Heart right ventricle (tissue), 16 donors: ENCODE measurements around the gene GNL3L. TPM values are rescaled to one million over a fixed set of nuclear protein-coding genes. Genes with fewer than 3 reads are reported as not detected.

Experiments used
- ATAC-seq, 8 donors: fragments of 200-7000 bp; cut with Tn5 transposase; one replicate each; pipeline ENCODE4 v1.9.1; 2020; ENCODE audit warnings: mild to moderate bottlenecking in 8 of 8, moderate library complexity in 8 of 8, moderate number of reproducible peaks in 1 of 8
- DNase-seq, 2 donors: peaks; one replicate each; pipeline ENCODE4 v3.0.0-alpha.2; 2020
- H3K27ac ChIP-seq, 10 donors: fragments of 200-600 bp; sonication (generic) in 2 of 10; one replicate each; pipeline versions ENCODE4 v1.5.0 to v1.8.0; 2020 to 2022; ENCODE audit warnings: mild to moderate bottlenecking in 3 of 10
- H3K27me3 ChIP-seq, 7 donors: fragments of 200-600 bp; one replicate each; pipeline ENCODE4 v1.8.0; 2021 to 2022; ENCODE audit warnings: mild to moderate bottlenecking in 2 of 7
- H3K36me3 ChIP-seq, 9 donors: fragments of 200-600 bp; sonication (generic) in 1 of 9; one replicate each; pipeline versions ENCODE4 v1.5.0 to v1.8.0; 2020 to 2022; ENCODE audit warnings: mild to moderate bottlenecking in 2 of 9
- H3K4me1 ChIP-seq, 9 donors: fragments of 200-600 bp; sonication (generic) in 1 of 9; one replicate each; pipeline versions ENCODE4 v1.5.0 to v1.8.0; 2020 to 2022; ENCODE audit warnings: mild to moderate bottlenecking in 4 of 9
- H3K4me3 ChIP-seq, 10 donors: fragments of 200-600 bp; sonication (generic) in 2 of 10; one replicate each; pipeline versions ENCODE4 v1.5.0 to v1.8.0; 2020 to 2022; ENCODE audit warnings: mild to moderate bottlenecking in 7 of 10, moderate library complexity in 2 of 10
- H3K9me3 ChIP-seq, 11 donors: fragments of 200-600 bp in 10 of 11; sonication (generic) in 2 of 11; one replicate each; pipeline versions ENCODE4 v1.5.0 to v1.8.0; 2013 to 2022; ENCODE audit warnings: mild to moderate bottlenecking in 2 of 11, control low read depth in 1 of 11, moderate library complexity in 1 of 11
- WGBS, 2 donors: extraction: QIAGEN DNeasy Blood & Tissue Kit; methylation state at CpG; one replicate each; pipeline ENCODE4 v1.1.7; 2013; ENCODE audit warnings: inconsistent platforms in 1 of 2; 5-methylcytosine and 5-hydroxymethylcytosine counted together
- intact Hi-C, 10 donors: fragments of 100-400 bp; cut with DNase I; formaldehyde crosslinking; loops; one replicate each; pipeline versions ENCODE4 v1.11.1 to v1.14.2; 2022
- polyA plus RNA-seq, 2 donors: library from polyadenylated mRNA; stranded (reverse); fragments of 200-250 nt; gene quantifications; one replicate each; pipeline ENCODE4 v1.2.3, GENCODE V29; 2013
- total RNA-seq, 10 donors: library from RNA; stranded (reverse); fragmentation: NEBNext Ultra II Directional in 3 of 10; extraction: Animal tissue kit (Norgen Biotek cat#: 25700) in 3 of 10; gene quantifications; one replicate each; pipeline versions ENCODE4 v1.2.1 to v1.2.4, GENCODE V29; 2021 to 2023
- TF ChIP-seq, protein P1 (sequence below), 9 donors: fragments of 200-600 bp; sonication (generic) in 2 of 9; IDR thresholded peaks; one replicate each; pipeline versions ENCODE4 v1.5.0 to v1.8.0; 2021 to 2022; ENCODE audit warnings: antibody characterized with exemption in 9 of 9, mild to moderate bottlenecking in 5 of 9, moderate library complexity in 1 of 9
- donor health status: Arrhythmogenic right ventricular cardiomyopathy.
- donor health status: ischemic (EF 13 %, LVEDD 7.1; RV severe dilation, severe dysfunction).
- donor health status: healthy with polysubstance abuse.
- donor health status: DM: no; HTN: yes; CAD: no.
- donor health status: DM: no; HTN: no; CAD: no.
- donor health status: ischemic (EF 25% LVEDD 6.9; RV normal size, moderate dysfunction).
- donor health status: ischemic (EF 25% LVEDD 5.7; RV mildly dilated, moderate dysfunction).
- donor health status: healthy.
- donor health status: DM: yes; HTN: yes; CAD: no.
- donor health status: Ischemic cardiomyopathy.
- donor health status: ischemic (EF 35%, LVEDD 5.7; RV mildly dilated, moderate dysfunction).
- donor health status: nonischemic (EF 11% LVEDD 7.7; RV severe dilation, severe dysfunction).
- donor health status: DM: yes; HTN: yes; CAD: no.
- donor health status: PGD.
- donor health status: ischemic (EF 29% LVEDD 5.4; RV normal size, mild dysfunction).
- donor health status: nonischemic (EF 23%, LVEDD 6.1; RV moderate dilation, normal function).

GNL3L gene
- total and polyA plus RNA-seq, 12 donors = 3.9 to 47.2 (median 32.0) TPM

DNA sequence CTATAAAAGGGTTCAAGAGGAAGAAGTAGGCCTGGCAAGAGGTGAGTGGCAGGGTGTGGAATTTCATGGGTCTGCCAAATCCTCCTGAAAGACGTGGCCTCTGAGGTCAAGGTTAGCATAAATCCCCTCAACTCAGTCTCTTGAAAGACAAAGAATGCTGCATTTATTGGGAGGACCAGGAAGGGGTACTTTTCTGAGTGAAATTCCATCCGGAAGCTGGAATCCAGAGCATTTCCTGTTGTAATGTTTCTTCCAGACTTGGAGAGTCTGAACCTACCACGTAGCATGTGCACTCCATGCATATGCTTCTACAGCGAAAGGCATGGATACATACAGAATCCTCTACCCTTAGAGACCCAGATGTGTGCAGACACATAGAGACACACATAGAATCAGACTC is 20.6 kb upstream of the GNL3L start:
- H3K4me1 ChIP-seq = peaks cover 0 to 10% (median 0%) of the 10 kb centered on the region in 9 donors
- TF ChIP-seq, protein P1, sequence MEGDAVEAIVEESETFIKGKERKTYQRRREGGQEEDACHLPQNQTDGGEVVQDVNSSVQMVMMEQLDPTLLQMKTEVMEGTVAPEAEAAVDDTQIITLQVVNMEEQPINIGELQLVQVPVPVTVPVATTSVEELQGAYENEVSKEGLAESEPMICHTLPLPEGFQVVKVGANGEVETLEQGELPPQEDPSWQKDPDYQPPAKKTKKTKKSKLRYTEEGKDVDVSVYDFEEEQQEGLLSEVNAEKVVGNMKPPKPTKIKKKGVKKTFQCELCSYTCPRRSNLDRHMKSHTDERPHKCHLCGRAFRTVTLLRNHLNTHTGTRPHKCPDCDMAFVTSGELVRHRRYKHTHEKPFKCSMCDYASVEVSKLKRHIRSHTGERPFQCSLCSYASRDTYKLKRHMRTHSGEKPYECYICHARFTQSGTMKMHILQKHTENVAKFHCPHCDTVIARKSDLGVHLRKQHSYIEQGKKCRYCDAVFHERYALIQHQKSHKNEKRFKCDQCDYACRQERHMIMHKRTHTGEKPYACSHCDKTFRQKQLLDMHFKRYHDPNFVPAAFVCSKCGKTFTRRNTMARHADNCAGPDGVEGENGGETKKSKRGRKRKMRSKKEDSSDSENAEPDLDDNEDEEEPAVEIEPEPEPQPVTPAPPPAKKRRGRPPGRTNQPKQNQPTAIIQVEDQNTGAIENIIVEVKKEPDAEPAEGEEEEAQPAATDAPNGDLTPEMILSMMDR (IDR thresholded peaks at IDR 0.05) = no peak
- peaks cover 0 to 7% (median 0%) of the 10 kb centered on the region in 7 donors for H3K27me3 ChIP-seq
- intact Hi-C loops = no loop called here
- peak overlapping the region in 1 of 10 donors; percentile 21 for H3K27ac ChIP-seq
- H3K4me3 ChIP-seq = no peak overlapping the region
- peaks cover 0 to 10% (median 0%) of the 10 kb centered on the region in 11 donors for H3K9me3 ChIP-seq
- ATAC-seq (no peak), DNase-seq (no peak)
- H3K36me3 ChIP-seq = no peaks in the 10 kb centered on the region
- WGBS, 2 donors = 24% methylated on average over 4 of the region's 4 CpGs

DNA sequence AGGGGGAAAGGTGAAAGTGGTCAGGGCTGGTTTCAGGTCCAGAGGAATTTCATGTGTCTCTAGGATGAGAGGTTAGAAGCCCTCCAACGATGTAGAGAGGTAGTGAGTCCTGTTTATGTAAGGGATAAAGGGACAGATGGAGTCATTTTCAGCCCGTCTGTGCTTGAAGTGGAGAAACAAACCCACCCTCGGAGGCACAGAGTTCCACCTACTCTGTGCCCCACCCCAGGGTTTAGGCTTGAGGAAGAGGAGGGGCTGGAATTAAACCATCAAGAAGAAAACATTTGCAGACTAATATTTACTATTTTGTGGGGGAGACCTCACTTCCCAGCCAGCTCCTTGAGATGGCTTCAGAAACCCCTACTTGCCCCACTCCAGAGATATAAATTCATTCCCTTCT is 868 bp upstream of the GNL3L start:
- Histone ChIP-seq H3K4me3 (peak overlapping the region in 9 of 10 donors; percentile 62 to 79 (median 74)), H3K27me3 (no peaks in the 10 kb centered on the region), H3K36me3 (peaks cover 0 to 18% (median 0%) of the 10 kb centered on the region in 9 donors), H3K9me3 (peaks cover 0 to 6% (median 0%) of the 10 kb centered on the region in 11 donors), H3K4me1 (peaks cover 0 to 20% (median 7%) of the 10 kb centered on the region in 9 donors), H3K27ac (peak overlapping the region in 8 of 10 donors; percentile 74 to 93 (median 92))
- ATAC-seq = no peak
- DNase-seq = no peak
- TF ChIP-seq, protein P1 (IDR thresholded peaks at IDR 0.05) = no peak
- 37 to 47% methylated on average over 3 of the region's 3 CpGs for WGBS, 2 donors
- intact Hi-C loops = loop anchor here in 1 of 10 donors (2.0 kb wide), 1 partner anchor 36 kb away; no protein-coding TSS in a partner anchor

DNA sequence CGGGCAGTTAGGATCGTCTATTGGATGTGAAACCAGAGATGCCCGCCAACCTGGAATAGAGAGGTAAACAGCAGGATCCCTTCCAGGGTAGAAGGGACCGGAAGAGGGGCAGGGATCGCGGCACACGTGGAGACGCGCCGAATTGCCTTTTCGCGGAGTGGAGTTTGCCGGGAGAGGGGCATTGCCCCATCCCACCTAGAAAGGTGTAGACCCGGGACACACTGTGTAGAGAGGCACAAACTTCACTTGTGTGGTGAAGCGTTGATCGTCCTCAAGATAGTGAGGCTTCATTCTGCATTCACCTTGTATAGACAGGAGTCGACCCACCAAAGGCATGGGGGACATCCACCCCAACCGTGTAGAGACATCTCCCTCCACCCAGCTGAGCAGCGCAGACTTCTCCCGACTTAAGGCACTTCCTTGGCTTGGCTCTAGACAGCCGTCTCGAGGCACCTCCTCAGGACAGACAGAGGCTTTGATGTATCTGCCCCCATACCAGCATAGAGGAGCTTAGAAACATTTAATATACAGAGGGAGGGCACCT is 410 bp downstream of the GNL3L start:
- peak overlapping the region; percentile 55 to 93 (median 90) for H3K27ac ChIP-seq
- WGBS, 2 donors = 1% methylated on average over 22 of the region's 22 CpGs
- peaks cover 0 to 25% (median 7%) of the 10 kb centered on the region in 9 donors for H3K4me1 ChIP-seq
- H3K9me3 ChIP-seq = peaks cover 0 to 6% (median 0%) of the 10 kb centered on the region in 11 donors
- intact Hi-C loops = loop anchor here in 2 of 10 donors (5.0 to 10.0 kb wide), 3 partner anchors 48 to 488 kb away; partner anchors contain the start of gene PHF8 (in 1 of the 2)
- peak; percentile 18 to 57 (median 46) for ATAC-seq
- no peaks in the 10 kb centered on the region for H3K27me3 ChIP-seq
- peaks cover 0 to 19% (median 0%) of the 10 kb centered on the region in 9 donors for H3K36me3 ChIP-seq
- TF ChIP-seq, protein P1 (IDR thresholded peaks at IDR 0.05) = no peak
- peak overlapping the region; percentile 47 to 79 (median 70) for H3K4me3 ChIP-seq
- DNase-seq = no peak

DNA sequence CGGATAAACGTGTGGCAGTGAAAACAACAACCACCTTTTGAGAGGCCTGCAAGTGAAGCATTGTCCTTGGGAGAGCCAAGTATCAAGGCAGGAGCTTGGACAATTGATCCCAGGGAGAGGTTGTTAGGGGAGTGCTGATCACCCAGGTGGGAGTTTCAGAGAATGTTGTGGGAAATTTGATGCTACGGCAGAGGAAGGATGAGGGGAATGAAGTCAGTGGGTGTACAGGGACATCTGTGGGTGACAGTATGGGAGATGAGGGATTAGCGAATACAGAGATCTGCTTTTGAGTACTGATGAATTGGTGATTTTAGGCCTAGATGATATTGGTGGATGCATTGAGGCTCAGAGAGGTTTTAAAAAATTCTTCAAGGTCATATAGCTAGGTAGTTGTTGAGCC is 4.3 kb downstream of the GNL3L start:
- ATAC-seq = no peak
- no peak overlapping the region for H3K27ac ChIP-seq
- H3K9me3 ChIP-seq = peaks cover 0 to 3% (median 0%) of the 10 kb centered on the region in 11 donors
- WGBS, 2 donors = 71 to 79% methylated on average over 4 of the region's 4 CpGs
- DNase-seq = no peak
- intact Hi-C loops = loop anchor here in 2 of 10 donors (5.0 to 10.0 kb wide), 3 partner anchors 52 to 492 kb away; partner anchors contain the start of gene PHF8 (in 1 of the 2)
- TF ChIP-seq, protein P1 (IDR thresholded peaks at IDR 0.05) = no peak
- H3K36me3 ChIP-seq = peaks cover 0 to 45% (median 0%) of the 10 kb centered on the region in 9 donors
- H3K4me3 ChIP-seq = no peak overlapping the region
- peaks cover 0 to 23% (median 7%) of the 10 kb centered on the region in 9 donors for H3K4me1 ChIP-seq
- H3K27me3 ChIP-seq = no peaks in the 10 kb centered on the region
